NB4 (cell line): ENCODE measurements around the gene CLPTM1L.
A peak's percentile ranks its signal among the peaks of the same experiment; 100 is the strongest.

Experiments used
- DNase-seq: peaks from one replicate; pipeline ENCODE4 v3.0.0; 2010; ENCODE audit warnings: low read depth
- H3K4me3 ChIP-seq: one replicate; pipeline ENCODE4 v1.5.1; 2011; ENCODE audit warnings: mild to moderate bottlenecking, low read depth, low read length, moderate library complexity
- CTCF ChIP-seq: IDR thresholded peaks from one replicate; pipeline ENCODE4 v1.5.1; 2012; ENCODE audit warnings: low read depth, low read length
- MAX ChIP-seq: IDR thresholded peaks from 2 replicates; pipeline ENCODE4 v1.6.1; 2011; ENCODE audit warnings: low read depth, low read length
- MYC ChIP-seq: IDR thresholded peaks from 2 replicates; pipeline ENCODE4 v1.6.1; 2011; ENCODE audit warnings: low read depth, low read length
- POLR2A ChIP-seq: IDR thresholded peaks from 2 replicates; pipeline ENCODE4 v1.6.1; 2011; ENCODE audit warnings: mild to moderate bottlenecking; ENCODE audit not compliant: insufficient read length; ENCODE audit errors: extremely low read depth

The CLPTM1L gene

GRCh38 chr5:1382248-1382700, 37.4 kb upstream of the CLPTM1L start:
- TF ChIP-seq MYC (no peak), POLR2A (no peak), CTCF (no peak), MAX (no peak)
- no peak for DNase-seq
- no peak overlapping the region for H3K4me3 ChIP-seq

GRCh38 chr5:1381370-1382247, 36.7 kb upstream of the CLPTM1L start:
- H3K4me3 ChIP-seq = no peak overlapping the region
- no peak for DNase-seq
- TF ChIP-seq POLR2A = no peak
- TF ChIP-seq MAX = no peak
- no peak for TF ChIP-seq CTCF
- TF ChIP-seq MYC = no peak

GRCh38 chr5:1380910-1381309, 36.0 kb upstream of the CLPTM1L start:
- TF ChIP-seq CTCF = no peak
- no peak for TF ChIP-seq MAX
- no peak for TF ChIP-seq MYC
- no peak for TF ChIP-seq POLR2A
- H3K4me3 ChIP-seq = no peak overlapping the region
- no peak for DNase-seq

- H3K4me3 ChIP-seq = no peak overlapping the region
- TF ChIP-seq POLR2A (no peak), CTCF (peak; percentile 40)
- DNase-seq = peak; percentile 55
These were observed 35.3 kb upstream of the CLPTM1L start for GRCh38 chr5:1380011-1380817.

- TF ChIP-seq MAX = no peak
- TF ChIP-seq CTCF = no peak
- TF ChIP-seq POLR2A = no peak
- no peak for TF ChIP-seq MYC
- H3K4me3 ChIP-seq = no peak overlapping the region
- DNase-seq = no peak
These were observed 34.2 kb upstream of the CLPTM1L start for GRCh38 chr5:1378866-1379659.
